GM18909 (cell line): ENCODE results near the gene NUP50.

Experiments
- ATAC-seq: cut with Tn5 transposase; IDR thresholded peaks from one replicate; pipeline ENCODE4 v1.9.1; 2021; ENCODE audit warnings: mild to moderate bottlenecking; ENCODE audit not compliant: unreplicated experiment, poor library complexity

The NUP50 gene

GRCh38 chr22:45207981-45208664, 44.4 kb downstream of the NUP50 start:
- ATAC-seq = no peak

GRCh38 chr22:45208696-45208992, 44.9 kb downstream of the NUP50 start:
- ATAC-seq = no peak

- ATAC-seq = no peak
Measured at GRCh38 chr22:45208993-45209838, 45.5 kb downstream of the NUP50 start.

- no peak for ATAC-seq
Measured at GRCh38 chr22:45210174-45210573, 46.4 kb downstream of the NUP50 start.

GRCh38 chr22:45210577-45210976, 46.9 kb downstream of the NUP50 start:
- no peak for ATAC-seq

- ATAC-seq = no peak
Measured at GRCh38 chr22:45210991-45211390, 47.3 kb downstream of the NUP50 start.

- ATAC-seq = no peak
Measured at GRCh38 chr22:45211435-45211834, 47.7 kb downstream of the NUP50 start.

GRCh38 chr22:45211848-45212247, 48.1 kb downstream of the NUP50 start:
- ATAC-seq = no peak

- no peak for ATAC-seq
Measured at GRCh38 chr22:45212306-45212709, 48.6 kb downstream of the NUP50 start.

GRCh38 chr22:45212992-45213751, 49.4 kb downstream of the NUP50 start:
- no peak for ATAC-seq

GRCh38 chr22:45216133-45217003, 52.6 kb downstream of the NUP50 start:
- no peak for ATAC-seq

GRCh38 chr22:45217345-45217744, 53.6 kb downstream of the NUP50 start:
- no peak for ATAC-seq

- ATAC-seq = no peak
Measured at GRCh38 chr22:45217806-45218205, 54.1 kb downstream of the NUP50 start.

GRCh38 chr22:45218976-45219375, 55.3 kb downstream of the NUP50 start:
- ATAC-seq = no peak

GRCh38 chr22:45221201-45221600, 57.5 kb downstream of the NUP50 start:
- no peak for ATAC-seq

GRCh38 chr22:45223304-45224117, 59.8 kb downstream of the NUP50 start:
- no peak for ATAC-seq

GRCh38 chr22:45224331-45224730, 60.6 kb downstream of the NUP50 start:
- ATAC-seq = no peak

- ATAC-seq = no peak
Measured at GRCh38 chr22:45224988-45225731, 61.4 kb downstream of the NUP50 start.
